Naive thymus-derived CD4-positive, alpha-beta T cell (primary cell): ENCODE measurements around the gene ANKRD10. TPM values are rescaled to one million over a fixed set of nuclear protein-coding genes. Genes with fewer than 3 reads are reported as not detected.
A peak's percentile ranks its signal among the peaks of the same experiment; 100 is the strongest.

Experiments used
- ATAC-seq: fragments of 150-1000 bp; cut with Tn5 transposase; 2 replicates; pipeline ENCODE4 v1.10.0; 2021; ENCODE audit warnings: mild to moderate bottlenecking, moderate library complexity
- CTCF ChIA-PET: fragments of 350-600 bp; sonication (Branson Sonifier 250); formaldehyde crosslinking; loops from one replicate; lab custom pipeline; 2021; ENCODE audit warnings: antibody characterized with exemption; lab: Charles Lee
- POLR2A ChIA-PET: fragments of 350-600 bp; sonication (Branson Sonifier 250); formaldehyde crosslinking; loops from one replicate; lab custom pipeline; 2021; ENCODE audit warnings: antibody characterized with exemption, inconsistent platforms; lab: Charles Lee
- DNase-seq, 9 donors: peaks; one replicate each; pipeline versions ENCODE4 v3.0.0 to v3.0.0-alpha.2; 2020 to 2022; ENCODE audit warnings: mixed read lengths in 1 of 9
- H3K27ac ChIP-seq: one replicate; pipeline ENCODE4 v1.7.0; 2013; ENCODE audit warnings: mild to moderate bottlenecking, low read depth, low read length, moderate library complexity
- H3K27me3 ChIP-seq, 2 donors: one replicate each; pipeline ENCODE4 v1.7.0; 2013; ENCODE audit warnings: low read length in 2 of 2, mild to moderate bottlenecking in 2 of 2, moderate library complexity in 2 of 2; ENCODE audit not compliant: control insufficient read depth in 2 of 2, insufficient read depth in 2 of 2
- H3K36me3 ChIP-seq, 3 experiments: 1 replicate in 2 of 3; 2 replicates in 1 of 3; pipeline ENCODE4 v1.7.0; 2013; ENCODE audit warnings: low read length in 3 of 3, mild to moderate bottlenecking in 3 of 3, moderate library complexity in 1 of 3; ENCODE audit not compliant: insufficient read depth in 3 of 3, control insufficient read depth in 2 of 3
- H3K4me1 ChIP-seq, 2 donors: one replicate each; pipeline ENCODE4 v1.7.0; 2013; ENCODE audit warnings: low read length in 2 of 2, mild to moderate bottlenecking in 2 of 2, moderate library complexity in 1 of 2; ENCODE audit not compliant: control insufficient read depth in 2 of 2, insufficient read depth in 2 of 2
- H3K4me3 ChIP-seq: 2 replicates; pipeline ENCODE4 v1.7.0; 2013; ENCODE audit warnings: mild to moderate bottlenecking, low read length
- H3K9me3 ChIP-seq, 3 experiments: 1 replicate in 2 of 3; 2 replicates in 1 of 3; pipeline ENCODE4 v1.7.0; 2013; ENCODE audit warnings: low read length in 3 of 3; ENCODE audit not compliant: control insufficient read depth in 2 of 3
- H3K27ac Mint-ChIP-seq, 9 donors: one replicate each; pipeline ENCODE4 v1.8.0; 2020 to 2022; ENCODE audit warnings: mixed read lengths in 9 of 9, mild to moderate bottlenecking in 8 of 9, moderate library complexity in 5 of 9, inconsistent platforms in 2 of 9
- H3K27me3 Mint-ChIP-seq, 5 donors: one replicate each; pipeline ENCODE4 v1.8.0; 2021 to 2022; ENCODE audit warnings: mixed read lengths in 5 of 5, mild to moderate bottlenecking in 1 of 5
- H3K36me3 Mint-ChIP-seq, 5 donors: one replicate each; pipeline ENCODE4 v1.8.0; 2020 to 2022; ENCODE audit warnings: mixed read lengths in 5 of 5, mild to moderate bottlenecking in 3 of 5, inconsistent platforms in 1 of 5
- H3K4me1 Mint-ChIP-seq, 7 donors: one replicate each; pipeline ENCODE4 v1.8.0; 2020 to 2022; ENCODE audit warnings: mixed read lengths in 7 of 7, mild to moderate bottlenecking in 3 of 7, inconsistent platforms in 1 of 7
- H3K4me3 Mint-ChIP-seq, 10 donors: one replicate each; pipeline ENCODE4 v1.8.0; 2020 to 2022; ENCODE audit warnings: mild to moderate bottlenecking in 10 of 10, mixed read lengths in 10 of 10, moderate library complexity in 6 of 10, inconsistent platforms in 2 of 10
- H3K9me3 Mint-ChIP-seq, 11 donors: one replicate each; pipeline ENCODE4 v1.8.0; 2020 to 2022; ENCODE audit warnings: mixed read lengths in 11 of 11, mild to moderate bottlenecking in 4 of 11, inconsistent platforms in 1 of 11, moderate library complexity in 1 of 11
- intact Hi-C, 2 donors: fragments of 100-400 bp; cut with micrococcal nuclease; formaldehyde crosslinking; loops; one replicate each; pipeline ENCODE4 v1.15.1; 2023
- polyA plus RNA-seq, 2 donors: library from polyadenylated mRNA; unstranded; fragments of 300-500 nt; fragmentation: Illumina TruSeq; gene quantifications; one replicate each; pipeline ENCODE4 v1.2.3, GENCODE V29; 2021
- total RNA-seq, 6 experiments: library from RNA in 5 of 6; stranded (reverse) in 5 of 6; gene quantifications; 1 replicate in 5 of 6; 2 replicates in 1 of 6; pipeline ENCODE4 v1.2.3 and lab custom pipeline; 2021 to 2026

Gene ANKRD10
- total and polyA plus RNA-seq, 7 experiments from 2014 or later, result 53.2 to 155 (median 130) TPM

DNA sequence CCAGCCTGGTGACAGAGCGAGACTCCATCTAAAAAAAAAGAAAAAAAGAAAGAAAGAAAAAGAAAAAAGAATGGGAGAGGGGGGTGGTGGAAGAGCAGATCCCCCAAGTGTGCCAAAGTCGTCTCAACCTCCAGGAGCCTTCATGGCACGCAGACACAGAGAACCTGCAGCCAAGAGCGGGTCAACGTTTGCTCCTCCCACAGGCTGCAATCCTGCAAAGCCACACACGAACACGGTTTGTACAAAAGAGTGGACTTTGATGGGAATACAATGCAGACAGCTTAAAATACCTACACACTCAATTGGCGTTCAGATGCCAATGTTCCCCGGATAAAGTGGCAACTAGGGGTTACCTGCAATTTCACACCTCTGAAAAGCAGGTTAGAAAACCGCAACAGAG lies 29.4 kb downstream of the ANKRD10 start:
- intact Hi-C loops, result no loop called here
- H3K4me1 ChIP-seq, result no peaks in the 10 kb centered on the region
- CTCF ChIA-PET, result no interaction called here
- no peaks in the 10 kb centered on the region for H3K9me3 ChIP-seq
- Mint-ChIP-seq H3K36me3 (peaks cover 0 to 5% (median 3%) of the 10 kb centered on the region in 5 donors), H3K27me3 (no peaks in the 10 kb centered on the region), H3K4me1 (peaks cover 0 to 7% (median 0%) of the 10 kb centered on the region in 7 donors), H3K9me3 (no peaks in the 10 kb centered on the region), H3K27ac (peak overlapping the region in 1 of 9 donors; percentile 25), H3K4me3 (no peak overlapping the region)
- no peak overlapping the region for H3K27ac ChIP-seq
- H3K27me3 ChIP-seq, result no peaks in the 10 kb centered on the region
- no peak overlapping the region for H3K4me3 ChIP-seq
- DNase-seq (no peak), ATAC-seq (no peak)
- POLR2A ChIA-PET, result no interaction called here
- H3K36me3 ChIP-seq, result peaks cover 0 to 3% (median 0%) of the 10 kb centered on the region in 3 experiments

DNA sequence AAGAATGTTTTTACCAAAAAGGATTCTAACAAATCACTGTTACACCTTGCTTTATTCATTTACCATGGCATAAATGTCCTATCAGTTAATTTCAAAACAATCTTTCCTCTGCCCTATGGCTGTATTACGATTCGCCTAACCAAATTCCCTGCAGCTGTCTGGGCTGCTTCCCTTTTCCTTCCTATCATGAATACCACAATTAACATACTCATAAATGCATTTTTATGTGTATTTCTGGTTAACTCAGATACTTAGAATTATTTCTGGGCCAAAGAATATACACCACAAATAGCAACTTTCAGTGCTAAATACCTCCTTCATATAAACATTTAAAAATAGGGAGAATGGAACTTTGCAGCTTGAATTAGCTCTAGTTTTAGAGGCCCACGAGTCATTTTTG lies 30.4 kb downstream of the ANKRD10 start:
- Mint-ChIP-seq H3K27ac (no peak overlapping the region), H3K9me3 (no peaks in the 10 kb centered on the region), H3K4me3 (no peak overlapping the region), H3K4me1 (peaks cover 0 to 7% (median 0%) of the 10 kb centered on the region in 7 donors), H3K36me3 (peaks cover 0 to 5% (median 3%) of the 10 kb centered on the region in 5 donors), H3K27me3 (no peaks in the 10 kb centered on the region)
- H3K27ac ChIP-seq, result no peak overlapping the region
- no peaks in the 10 kb centered on the region for H3K4me1 ChIP-seq
- H3K9me3 ChIP-seq, result no peaks in the 10 kb centered on the region
- no peak overlapping the region for H3K4me3 ChIP-seq
- no peaks in the 10 kb centered on the region for H3K27me3 ChIP-seq
- peaks cover 0 to 3% (median 0%) of the 10 kb centered on the region in 3 experiments for H3K36me3 ChIP-seq
- ChIA-PET POLR2A (no interaction called here), CTCF (no interaction called here)
- ATAC-seq (no peak), DNase-seq (no peak)
- intact Hi-C loops, result no loop called here

DNA sequence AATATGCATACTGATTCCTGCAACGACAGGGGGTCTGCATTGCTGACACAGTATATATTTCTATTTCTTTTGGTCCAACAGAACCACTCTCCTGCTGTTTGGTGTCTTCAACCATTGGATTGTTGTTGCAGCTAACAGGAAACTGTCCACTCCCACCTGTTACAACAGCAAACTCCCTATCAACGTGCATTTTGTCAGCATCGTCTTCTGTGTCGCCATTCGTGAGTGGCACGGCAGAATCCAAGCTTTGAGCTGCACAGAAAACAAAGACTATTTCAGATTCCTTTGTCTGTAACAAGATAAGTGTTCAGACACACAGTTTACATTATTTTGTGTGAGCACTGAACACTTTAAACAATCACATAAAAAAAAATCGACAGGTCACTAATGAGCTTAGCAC lies 31.3 kb downstream of the ANKRD10 start:
- Mint-ChIP-seq H3K4me3 (no peak overlapping the region), H3K36me3 (peaks cover 0 to 5% (median 3%) of the 10 kb centered on the region in 5 donors), H3K27me3 (no peaks in the 10 kb centered on the region), H3K27ac (no peak overlapping the region), H3K9me3 (no peaks in the 10 kb centered on the region), H3K4me1 (peaks cover 0 to 7% (median 0%) of the 10 kb centered on the region in 7 donors)
- no peaks in the 10 kb centered on the region for H3K4me1 ChIP-seq
- H3K36me3 ChIP-seq, result peaks cover 0 to 3% (median 0%) of the 10 kb centered on the region in 3 experiments
- H3K9me3 ChIP-seq, result no peaks in the 10 kb centered on the region
- ChIA-PET POLR2A (no interaction called here), CTCF (interaction anchor here (0.6 kb wide), 1 partner anchor 417 kb away, joined by 5 read pairs; no protein-coding TSS in a partner anchor)
- intact Hi-C loops, result no loop called here
- DNase-seq (no peak), ATAC-seq (no peak)
- H3K4me3 ChIP-seq, result no peak overlapping the region
- no peaks in the 10 kb centered on the region for H3K27me3 ChIP-seq
- H3K27ac ChIP-seq, result no peak overlapping the region

DNA sequence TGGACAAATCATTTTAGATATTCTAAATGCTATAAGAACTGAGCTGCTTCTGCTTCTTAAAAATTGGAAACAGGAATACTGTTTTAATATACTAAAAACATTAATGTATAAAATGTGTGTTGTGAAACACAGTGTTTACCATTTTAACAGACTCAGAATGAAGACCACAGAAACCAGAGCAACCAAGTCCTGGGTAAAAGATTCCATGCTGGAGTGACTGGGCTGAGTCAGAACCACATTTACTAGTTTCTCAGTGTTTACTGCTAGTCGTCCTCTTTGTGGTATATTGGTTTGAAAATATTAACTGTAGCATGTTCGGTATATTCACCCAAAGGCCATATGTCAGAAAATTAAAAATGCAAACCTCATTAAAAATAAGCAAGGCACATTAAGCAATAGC lies 31.9 kb downstream of the ANKRD10 start:
- Histone ChIP-seq H3K9me3 (no peaks in the 10 kb centered on the region), H3K27ac (no peak overlapping the region), H3K36me3 (peaks cover 0 to 3% (median 0%) of the 10 kb centered on the region in 3 experiments), H3K4me1 (no peaks in the 10 kb centered on the region), H3K27me3 (no peaks in the 10 kb centered on the region), H3K4me3 (no peak overlapping the region)
- Mint-ChIP-seq H3K4me1 (peaks cover 0 to 7% (median 0%) of the 10 kb centered on the region in 7 donors), H3K9me3 (no peaks in the 10 kb centered on the region), H3K27ac (no peak overlapping the region), H3K27me3 (no peaks in the 10 kb centered on the region), H3K36me3 (peaks cover 0 to 5% (median 3%) of the 10 kb centered on the region in 5 donors), H3K4me3 (no peak overlapping the region)
- ChIA-PET CTCF (interaction anchor here (0.6 to 1.2 kb wide), 2 partner anchors 33 to 418 kb away, joined by 3 to 5 read pairs; no protein-coding TSS in a partner anchor), POLR2A (no interaction called here)
- ATAC-seq (no peak), DNase-seq (no peak)
- intact Hi-C loops, result no loop called here

DNA sequence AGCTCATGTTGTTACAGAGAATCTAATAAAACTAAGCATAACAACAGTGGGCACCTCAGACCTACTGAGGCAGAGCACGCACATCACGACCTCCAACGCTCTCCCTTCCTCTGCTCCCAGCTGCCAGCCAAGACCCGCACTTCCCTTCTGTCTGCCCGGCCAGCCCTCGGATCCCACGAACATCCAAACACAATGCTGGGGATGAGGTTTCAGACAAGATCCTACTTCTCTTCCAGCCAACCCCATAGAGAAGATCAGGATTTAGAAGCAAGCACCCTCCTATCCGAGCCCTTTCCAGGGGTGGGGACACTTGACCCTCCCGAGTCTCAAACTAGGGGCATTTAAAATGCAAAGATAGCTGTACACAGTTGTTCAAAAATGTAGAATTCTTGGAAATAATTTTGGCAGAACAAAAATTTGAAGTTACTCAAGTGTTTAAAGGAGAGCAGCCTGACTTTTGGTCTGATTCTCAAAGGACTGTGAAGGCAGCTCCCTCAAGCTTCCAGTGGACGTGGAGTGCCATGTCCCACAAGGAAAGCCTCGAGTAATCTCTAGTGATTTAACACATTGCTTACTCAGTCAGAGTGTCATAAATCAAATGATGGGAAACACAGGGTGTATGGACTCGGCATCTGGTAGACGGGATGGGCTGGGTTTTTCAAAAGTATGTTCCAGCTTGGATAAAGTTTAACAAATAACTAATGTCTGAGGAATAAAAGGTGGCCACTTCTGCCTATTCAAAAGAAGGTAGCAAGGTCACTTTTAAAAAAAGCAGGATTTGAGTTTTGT lies 32.8 kb downstream of the ANKRD10 start:
- Histone ChIP-seq H3K4me1 (no peaks in the 10 kb centered on the region), H3K9me3 (no peaks in the 10 kb centered on the region), H3K27me3 (no peaks in the 10 kb centered on the region), H3K27ac (no peak overlapping the region), H3K4me3 (no peak overlapping the region), H3K36me3 (peaks cover 0 to 3% (median 0%) of the 10 kb centered on the region in 3 experiments)
- no peak for DNase-seq
- peaks cover 0 to 7% (median 0%) of the 10 kb centered on the region in 7 donors for H3K4me1 Mint-ChIP-seq
- H3K9me3 Mint-ChIP-seq, result no peaks in the 10 kb centered on the region
- no peaks in the 10 kb centered on the region for H3K27me3 Mint-ChIP-seq
- no peak overlapping the region for H3K4me3 Mint-ChIP-seq
- intact Hi-C loops, result no loop called here
- ATAC-seq, result no peak
- H3K27ac Mint-ChIP-seq, result no peak overlapping the region
- CTCF ChIA-PET, result interaction anchor here (0.6 to 1.2 kb wide), 2 partner anchors 34 to 1931 kb away, joined by 3 read pairs; no protein-coding TSS in a partner anchor
- POLR2A ChIA-PET, result no interaction called here
- H3K36me3 Mint-ChIP-seq, result peaks cover 0 to 5% (median 3%) of the 10 kb centered on the region in 5 donors

DNA sequence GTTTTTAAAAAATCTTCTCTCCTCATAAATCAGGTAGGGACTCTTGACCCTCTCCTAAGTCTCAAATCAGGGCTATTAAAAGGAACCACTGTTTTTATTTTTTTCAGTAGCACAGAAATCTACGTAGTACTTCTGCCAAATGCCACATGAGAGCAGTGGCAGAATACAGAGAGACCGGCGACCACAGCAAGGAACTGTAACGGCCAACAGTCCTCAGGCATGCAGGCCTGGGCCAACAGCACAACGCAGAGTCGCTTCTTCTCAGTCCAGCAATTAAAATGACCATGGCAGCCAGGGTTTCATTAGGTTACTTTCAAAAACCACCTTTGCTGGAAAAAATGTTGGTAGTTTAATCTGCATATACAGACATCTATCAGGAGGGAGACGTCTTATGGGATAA lies 34.2 kb downstream of the ANKRD10 start:
- intact Hi-C loops, result no loop called here
- Histone ChIP-seq H3K9me3 (no peaks in the 10 kb centered on the region), H3K36me3 (peaks cover 0 to 3% (median 0%) of the 10 kb centered on the region in 3 experiments), H3K4me3 (no peak overlapping the region), H3K4me1 (no peaks in the 10 kb centered on the region), H3K27ac (no peak overlapping the region), H3K27me3 (no peaks in the 10 kb centered on the region)
- peaks cover 0 to 7% (median 0%) of the 10 kb centered on the region in 7 donors for H3K4me1 Mint-ChIP-seq
- ChIA-PET POLR2A (no interaction called here), CTCF (no interaction called here)
- H3K27ac Mint-ChIP-seq, result no peak overlapping the region
- H3K9me3 Mint-ChIP-seq, result no peaks in the 10 kb centered on the region
- DNase-seq (no peak), ATAC-seq (no peak)
- H3K36me3 Mint-ChIP-seq, result peaks cover 0 to 5% (median 3%) of the 10 kb centered on the region in 5 donors
- H3K27me3 Mint-ChIP-seq, result no peaks in the 10 kb centered on the region
- H3K4me3 Mint-ChIP-seq, result no peak overlapping the region
